ENCODE results near the gene ZNF664.

- TF ChIP-seq POLR2AphosphoS5 (IDR thresholded peaks at IDR 0.05) = no peak
- no peak for TF ChIP-seq CTCF (IDR thresholded peaks at IDR 0.05)
- TF ChIP-seq EP300 (IDR thresholded peaks at IDR 0.05) = no peak
Observed at GRCh38 chr12:123933214-123933613, 39.8 kb upstream of the ZNF664 start.
